ENCODE data around the gene OR6S1.
"Not testable (repeated sequence)": the region's sequence is repeated elsewhere in the genome, so short reads cannot be mapped to it uniquely, and the experiment has no call there.

OR6S1 gene

DNA sequence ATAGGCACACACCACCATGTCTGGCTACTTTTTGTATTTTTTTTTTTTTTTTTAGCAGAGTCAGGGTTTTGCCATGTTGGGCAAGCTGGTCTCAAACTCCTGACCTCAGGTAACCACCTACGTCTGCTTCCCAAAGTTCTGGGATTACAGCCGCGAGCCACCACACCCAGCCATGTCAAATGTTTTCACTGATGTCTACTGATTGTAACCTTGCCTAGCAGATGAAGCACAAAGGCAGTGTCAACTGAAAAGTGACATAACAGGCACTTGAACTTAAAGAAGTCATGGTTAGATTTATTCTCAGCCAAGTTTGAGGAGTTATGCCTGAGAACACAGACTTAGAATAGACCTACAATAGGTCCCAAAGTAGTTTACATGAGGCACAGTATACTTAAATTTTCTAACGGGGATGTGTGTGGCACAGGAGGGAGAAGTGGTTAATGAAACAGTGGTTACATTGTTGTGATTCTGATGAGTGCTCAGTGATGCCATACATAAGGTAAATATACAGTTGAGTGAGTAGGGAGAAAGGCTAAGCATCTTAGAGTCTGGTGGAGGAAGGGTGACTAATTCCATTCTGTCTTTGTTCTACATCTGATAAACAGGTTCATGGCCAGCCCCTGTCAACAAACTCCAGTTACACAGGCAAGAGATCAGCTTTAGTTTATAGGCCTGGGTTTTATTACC, 30.2 kb upstream of the OR6S1 start:
- Histone ChIP-seq H3K27me3 (ENCODE audit: control insufficient read depth in 1 of 2, insufficient read depth in 2 of 2, low read length in 2 of 2) (no peaks in the 10 kb centered on the region), H3K4me1 (ENCODE audit: control insufficient read depth in 1 of 2, insufficient read depth in 2 of 2, low read length in 2 of 2) (no peaks in the 10 kb centered on the region), H3K36me3 (ENCODE audit: control insufficient read depth in 1 of 2, insufficient read depth in 2 of 2, low read length in 2 of 2) (no peaks in the 10 kb centered on the region), H3K27ac (ENCODE audit: low read depth, low read length) (no peak overlapping the region), H3K9me3 (ENCODE audit: control insufficient read depth in 1 of 2, low read length in 2 of 2) (no peaks in the 10 kb centered on the region), H3K9ac (ENCODE audit: low read depth in 1 of 2, low read length in 2 of 2) (no peak overlapping the region), H3K4me3 (ENCODE audit: low read depth in 1 of 2, low read length in 2 of 2) (no peak overlapping the region)

DNA sequence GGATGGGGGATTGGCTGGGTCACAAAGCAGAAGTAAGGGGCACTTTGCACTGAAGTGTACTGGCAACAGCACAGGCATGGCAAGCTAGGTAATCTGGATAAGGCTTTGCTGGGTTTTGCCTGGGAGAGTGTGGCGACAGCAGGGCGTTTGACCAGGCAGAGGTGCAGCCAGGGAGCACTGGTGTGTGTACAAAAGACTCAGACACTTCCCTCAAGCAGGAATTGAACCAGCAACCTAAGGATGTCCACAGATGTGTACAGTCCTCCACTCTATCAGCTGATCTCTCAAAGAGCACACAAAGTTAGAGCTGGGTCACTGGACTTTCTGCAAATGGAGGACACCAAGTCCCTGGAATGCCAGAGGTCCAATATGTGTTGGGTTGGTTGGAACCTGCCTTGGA, 27.5 kb upstream of the OR6S1 start:
- no peaks in the 10 kb centered on the region for H3K27me3 ChIP-seq (ENCODE audit: control insufficient read depth in 1 of 2, insufficient read depth in 2 of 2, low read length in 2 of 2)
- no peak overlapping the region for H3K27ac ChIP-seq (ENCODE audit: low read depth, low read length)
- no peak overlapping the region for H3K9ac ChIP-seq (ENCODE audit: low read depth in 1 of 2, low read length in 2 of 2)
- no peaks in the 10 kb centered on the region for H3K4me1 ChIP-seq (ENCODE audit: control insufficient read depth in 1 of 2, insufficient read depth in 2 of 2, low read length in 2 of 2)
- no peak overlapping the region for H3K4me3 ChIP-seq (ENCODE audit: low read depth in 1 of 2, low read length in 2 of 2)
- H3K36me3 ChIP-seq (ENCODE audit: control insufficient read depth in 1 of 2, insufficient read depth in 2 of 2, low read length in 2 of 2): no peaks in the 10 kb centered on the region
- H3K9me3 ChIP-seq (ENCODE audit: control insufficient read depth in 1 of 2, low read length in 2 of 2): no peaks in the 10 kb centered on the region

DNA sequence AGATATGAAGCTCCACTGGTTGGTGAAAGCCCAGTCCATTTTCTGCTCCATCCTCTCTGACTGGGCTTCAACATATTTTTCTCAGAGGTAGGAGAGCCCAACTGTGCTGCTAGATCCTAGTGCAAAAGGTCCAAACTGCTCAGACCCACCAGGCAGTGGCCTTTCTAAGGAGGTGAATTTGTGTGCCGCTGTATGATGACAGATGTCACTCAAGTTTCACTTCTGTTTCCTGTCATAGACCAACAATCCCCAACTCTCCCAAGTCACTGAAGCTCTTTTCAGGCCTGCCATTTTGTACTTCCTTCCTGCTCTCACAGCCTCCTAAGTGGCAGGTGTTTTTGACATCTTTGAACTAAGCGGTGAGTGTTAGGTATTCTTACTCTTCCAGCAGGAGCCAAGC, 26.5 kb upstream of the OR6S1 start:
- Histone ChIP-seq H3K36me3 (ENCODE audit: control insufficient read depth in 1 of 2, insufficient read depth in 2 of 2, low read length in 2 of 2) (no peaks in the 10 kb centered on the region), H3K4me3 (ENCODE audit: low read depth in 1 of 2, low read length in 2 of 2) (no peak overlapping the region), H3K4me1 (ENCODE audit: control insufficient read depth in 1 of 2, insufficient read depth in 2 of 2, low read length in 2 of 2) (peaks cover 0 to 8% of the 10 kb centered on the region in 2 donors), H3K27me3 (ENCODE audit: control insufficient read depth in 1 of 2, insufficient read depth in 2 of 2, low read length in 2 of 2) (no peaks in the 10 kb centered on the region), H3K27ac (ENCODE audit: low read depth, low read length) (no peak overlapping the region), H3K9ac (ENCODE audit: low read depth in 1 of 2, low read length in 2 of 2) (no peak overlapping the region), H3K9me3 (ENCODE audit: control insufficient read depth in 1 of 2, low read length in 2 of 2) (no peaks in the 10 kb centered on the region)

DNA sequence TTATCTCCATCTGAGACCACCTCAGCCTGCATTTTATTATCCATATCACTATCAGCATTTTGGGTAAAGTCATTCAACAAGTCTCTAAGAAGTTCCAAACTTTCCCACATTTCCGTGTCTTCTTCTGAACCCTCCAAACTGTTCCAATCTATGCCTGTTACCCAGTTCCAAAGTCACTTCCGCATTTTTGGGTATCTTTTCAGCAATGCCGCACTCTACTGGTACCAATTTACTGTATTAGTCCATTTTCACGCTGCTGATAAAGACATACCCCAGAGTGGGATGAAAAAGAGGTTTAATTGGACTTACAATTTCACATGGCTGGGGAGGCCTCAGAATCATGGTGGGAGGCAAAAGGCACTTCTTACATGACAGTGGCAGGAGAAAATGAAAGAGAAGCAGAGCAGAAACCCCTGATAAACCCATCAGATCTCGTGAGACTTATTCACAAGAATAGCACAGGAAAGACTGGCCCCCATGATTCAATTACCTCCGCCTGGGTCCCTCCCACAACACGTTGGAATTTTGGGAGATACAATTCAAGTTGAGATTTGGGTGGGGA, 25.0 kb upstream of the OR6S1 start:
- H3K27ac ChIP-seq (ENCODE audit: low read depth, low read length); H3K27me3 ChIP-seq (ENCODE audit: control insufficient read depth in 1 of 2, insufficient read depth in 2 of 2, low read length in 2 of 2); H3K9me3 ChIP-seq (ENCODE audit: control insufficient read depth in 1 of 2, low read length in 2 of 2); H3K4me3 ChIP-seq (ENCODE audit: low read depth in 1 of 2, low read length in 2 of 2); H3K9ac ChIP-seq (ENCODE audit: low read depth in 1 of 2, low read length in 2 of 2); H3K36me3 ChIP-seq (ENCODE audit: control insufficient read depth in 1 of 2, insufficient read depth in 2 of 2, low read length in 2 of 2): not testable (repeated sequence)
- peaks cover 1 to 17% of the 10 kb centered on the region in 2 donors for H3K4me1 ChIP-seq (ENCODE audit: control insufficient read depth in 1 of 2, insufficient read depth in 2 of 2, low read length in 2 of 2)

DNA sequence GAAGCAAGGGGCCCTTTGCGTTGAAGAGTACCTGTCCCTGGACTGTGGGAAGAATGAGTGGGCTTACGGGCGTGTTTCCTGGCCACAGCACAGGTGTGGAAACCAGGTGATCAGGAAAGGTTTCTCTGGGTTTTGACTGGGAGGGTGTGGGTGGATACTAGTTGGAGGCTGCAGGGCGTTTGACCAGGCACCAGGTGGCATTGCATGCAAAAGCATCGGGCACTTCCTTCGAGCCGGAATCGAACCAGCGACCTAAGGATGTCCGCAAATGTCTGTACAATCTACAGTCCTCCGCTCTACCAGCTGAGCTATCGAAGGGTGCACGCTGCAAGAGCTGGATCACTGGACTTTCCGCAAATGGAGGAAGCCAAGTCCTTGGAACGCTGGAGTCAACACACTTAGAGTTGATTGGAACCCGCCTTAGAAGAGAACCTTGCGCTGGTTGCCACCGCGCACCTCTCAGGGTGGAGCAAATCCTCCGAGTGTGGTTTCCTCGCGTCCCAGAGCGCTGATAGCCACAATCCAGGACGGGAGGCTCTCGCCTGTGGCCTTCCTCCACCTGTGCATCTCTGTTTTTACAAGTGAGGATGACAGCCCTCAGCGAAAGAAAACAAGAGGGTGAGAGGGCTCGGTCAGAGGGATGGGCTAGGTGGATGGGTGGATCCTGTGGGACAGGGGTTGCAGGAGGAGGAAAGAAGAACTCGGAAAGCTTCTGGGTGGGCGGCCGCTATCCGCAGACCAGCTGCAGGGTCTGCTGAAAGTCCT, 21.7 kb upstream of the OR6S1 start:
- no peak overlapping the region for H3K9ac ChIP-seq (ENCODE audit: low read depth in 1 of 2, low read length in 2 of 2)
- no peak overlapping the region for H3K27ac ChIP-seq (ENCODE audit: low read depth, low read length)
- H3K9me3 ChIP-seq (ENCODE audit: control insufficient read depth in 1 of 2, low read length in 2 of 2): no peaks in the 10 kb centered on the region
- no peaks in the 10 kb centered on the region for H3K27me3 ChIP-seq (ENCODE audit: control insufficient read depth in 1 of 2, insufficient read depth in 2 of 2, low read length in 2 of 2)
- H3K4me1 ChIP-seq (ENCODE audit: control insufficient read depth in 1 of 2, insufficient read depth in 2 of 2, low read length in 2 of 2): peaks cover 24 to 36% of the 10 kb centered on the region in 2 donors
- no peaks in the 10 kb centered on the region for H3K36me3 ChIP-seq (ENCODE audit: control insufficient read depth in 1 of 2, insufficient read depth in 2 of 2, low read length in 2 of 2)
- H3K4me3 ChIP-seq (ENCODE audit: low read depth in 1 of 2, low read length in 2 of 2): peak overlapping the region; percentile 58 to 63

DNA sequence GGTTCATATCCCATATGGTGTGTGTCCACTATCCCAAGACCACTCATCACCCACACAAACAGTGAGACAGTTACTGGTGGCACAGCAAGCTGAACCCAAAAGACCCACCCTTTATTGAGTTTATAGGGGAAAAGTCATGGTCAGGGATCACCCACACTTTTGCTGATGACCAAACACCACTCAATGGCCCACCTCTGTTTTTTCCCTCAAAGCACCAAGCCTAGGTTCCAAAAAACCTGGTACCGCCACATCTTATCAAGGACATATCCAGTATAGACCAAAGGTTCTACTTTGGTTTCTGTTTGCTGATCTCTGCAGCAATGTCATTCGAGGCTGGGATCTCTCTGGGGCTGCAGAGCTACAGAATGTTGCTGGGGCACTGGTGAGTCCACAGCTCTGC, 19.7 kb upstream of the OR6S1 start:
- Histone ChIP-seq H3K4me1 (ENCODE audit: control insufficient read depth in 1 of 2, insufficient read depth in 2 of 2, low read length in 2 of 2) (peaks cover 32 to 43% of the 10 kb centered on the region in 2 donors), H3K36me3 (ENCODE audit: control insufficient read depth in 1 of 2, insufficient read depth in 2 of 2, low read length in 2 of 2) (no peaks in the 10 kb centered on the region), H3K4me3 (ENCODE audit: low read depth in 1 of 2, low read length in 2 of 2) (no peak overlapping the region), H3K27ac (ENCODE audit: low read depth, low read length) (no peak overlapping the region), H3K9me3 (ENCODE audit: control insufficient read depth in 1 of 2, low read length in 2 of 2) (no peaks in the 10 kb centered on the region), H3K9ac (ENCODE audit: low read depth in 1 of 2, low read length in 2 of 2) (no peak overlapping the region), H3K27me3 (ENCODE audit: control insufficient read depth in 1 of 2, insufficient read depth in 2 of 2, low read length in 2 of 2) (peaks cover 2 to 4% of the 10 kb centered on the region in 2 donors)

DNA sequence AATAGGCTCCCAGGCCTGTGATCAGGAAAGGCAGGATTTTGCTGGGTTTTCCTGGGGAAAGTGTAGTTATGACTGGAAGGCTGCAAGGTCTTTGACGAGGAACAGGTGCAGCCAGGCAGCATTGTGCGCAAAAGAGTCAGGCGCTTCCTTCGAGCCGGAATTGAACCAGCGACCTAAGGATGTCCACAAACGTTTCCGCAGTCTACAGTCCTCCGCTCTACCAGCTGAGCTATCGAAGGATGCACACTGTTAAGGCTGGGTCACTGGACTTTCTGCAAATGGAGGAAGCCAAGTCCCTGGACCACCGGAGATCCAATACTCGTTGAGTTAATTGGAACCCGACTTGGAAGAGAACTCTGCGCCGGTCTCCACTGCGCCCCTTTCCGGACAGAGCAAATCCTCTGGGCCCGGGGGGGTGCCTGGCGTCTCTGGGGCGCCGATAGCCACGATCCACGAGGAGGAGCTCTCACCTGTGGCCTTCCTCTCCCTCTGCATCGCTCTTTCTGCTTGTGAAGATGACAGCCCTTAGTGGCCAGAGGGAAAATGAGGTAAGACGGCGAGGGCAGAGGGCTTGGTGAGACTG, 18.4 kb upstream of the OR6S1 start:
- peaks cover 8 to 11% of the 10 kb centered on the region in 2 donors for H3K27me3 ChIP-seq (ENCODE audit: control insufficient read depth in 1 of 2, insufficient read depth in 2 of 2, low read length in 2 of 2)
- H3K4me3 ChIP-seq (ENCODE audit: low read depth in 1 of 2, low read length in 2 of 2): no peak overlapping the region
- peaks cover 32 to 43% of the 10 kb centered on the region in 2 donors for H3K4me1 ChIP-seq (ENCODE audit: control insufficient read depth in 1 of 2, insufficient read depth in 2 of 2, low read length in 2 of 2)
- no peaks in the 10 kb centered on the region for H3K9me3 ChIP-seq (ENCODE audit: control insufficient read depth in 1 of 2, low read length in 2 of 2)
- H3K9ac ChIP-seq (ENCODE audit: low read depth in 1 of 2, low read length in 2 of 2): peak overlapping the region in 1 of 2 donors; percentile 15
- H3K27ac ChIP-seq (ENCODE audit: low read depth, low read length): no peak overlapping the region
- H3K36me3 ChIP-seq (ENCODE audit: control insufficient read depth in 1 of 2, insufficient read depth in 2 of 2, low read length in 2 of 2): no peaks in the 10 kb centered on the region

DNA sequence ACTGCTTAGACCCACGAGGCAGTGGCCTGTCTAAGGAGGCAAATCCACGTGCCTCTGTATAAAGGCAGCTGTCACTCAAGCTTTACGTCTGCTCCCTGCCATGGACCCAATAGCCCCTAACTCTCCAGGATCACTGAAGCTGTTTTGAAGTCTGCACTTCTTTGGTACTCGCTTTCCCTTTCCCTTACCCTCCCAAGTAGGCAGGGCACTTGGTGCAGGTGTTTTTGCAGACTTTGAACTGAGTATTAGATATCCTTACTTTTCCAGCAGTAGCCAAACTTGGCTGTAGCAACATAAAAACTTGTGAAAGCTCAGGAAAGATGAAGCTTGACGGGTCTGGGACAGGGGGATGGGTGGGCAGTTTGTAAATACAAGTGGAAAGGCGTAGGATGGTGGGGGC, 17.8 kb upstream of the OR6S1 start:
- Histone ChIP-seq H3K9ac (ENCODE audit: low read depth in 1 of 2, low read length in 2 of 2) (peak overlapping the region in 1 of 2 donors; percentile 15), H3K9me3 (ENCODE audit: control insufficient read depth in 1 of 2, low read length in 2 of 2) (no peaks in the 10 kb centered on the region), H3K27me3 (ENCODE audit: control insufficient read depth in 1 of 2, insufficient read depth in 2 of 2, low read length in 2 of 2) (peaks cover 8 to 11% of the 10 kb centered on the region in 2 donors), H3K4me3 (ENCODE audit: low read depth in 1 of 2, low read length in 2 of 2) (no peak overlapping the region), H3K36me3 (ENCODE audit: control insufficient read depth in 1 of 2, insufficient read depth in 2 of 2, low read length in 2 of 2) (no peaks in the 10 kb centered on the region), H3K4me1 (ENCODE audit: control insufficient read depth in 1 of 2, insufficient read depth in 2 of 2, low read length in 2 of 2) (peaks cover 32 to 43% of the 10 kb centered on the region in 2 donors), H3K27ac (ENCODE audit: low read depth, low read length) (no peak overlapping the region)

DNA sequence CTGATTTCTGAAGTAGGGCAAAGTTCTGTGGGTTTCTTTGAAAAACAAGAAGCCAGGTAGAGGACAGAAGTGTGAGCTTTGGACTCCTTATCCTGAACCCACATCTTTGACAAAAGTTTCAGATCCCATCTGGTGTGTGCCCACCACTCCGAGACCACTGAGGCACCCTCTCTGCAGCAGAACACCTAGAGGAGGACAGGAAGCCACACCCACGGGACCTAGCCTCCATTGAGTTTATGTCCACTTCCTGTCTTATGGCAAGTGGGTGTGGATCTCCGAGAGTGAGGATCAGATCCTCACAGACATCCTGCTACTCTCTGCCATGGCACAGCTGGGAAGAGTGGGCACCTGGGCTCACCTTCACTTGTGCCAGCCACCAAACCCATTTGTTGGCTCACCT, 16.8 kb upstream of the OR6S1 start:
- Histone ChIP-seq H3K36me3 (ENCODE audit: control insufficient read depth in 1 of 2, insufficient read depth in 2 of 2, low read length in 2 of 2) (no peaks in the 10 kb centered on the region), H3K27me3 (ENCODE audit: control insufficient read depth in 1 of 2, insufficient read depth in 2 of 2, low read length in 2 of 2) (peaks cover 14 to 17% of the 10 kb centered on the region in 2 donors), H3K27ac (ENCODE audit: low read depth, low read length) (no peak overlapping the region), H3K4me3 (ENCODE audit: low read depth in 1 of 2, low read length in 2 of 2) (no peak overlapping the region), H3K4me1 (ENCODE audit: control insufficient read depth in 1 of 2, insufficient read depth in 2 of 2, low read length in 2 of 2) (peaks cover 32 to 38% of the 10 kb centered on the region in 2 donors), H3K9me3 (ENCODE audit: control insufficient read depth in 1 of 2, low read length in 2 of 2) (no peaks in the 10 kb centered on the region), H3K9ac (ENCODE audit: low read depth in 1 of 2, low read length in 2 of 2) (no peak overlapping the region)

Measured in duodenal mucosa (tissue), 2 donors.